Choroid plexus epithelial cell (primary cell): Measurements from ENCODE around the gene APC2.
A peak's percentile ranks its signal among the peaks of the same experiment; 100 is the strongest.
"Not testable (repeated sequence)": the region's sequence is repeated elsewhere in the genome, so short reads cannot be mapped to it uniquely, and the experiment has no call there.

Experiments
- DNase-seq: peaks from one replicate; pipeline ENCODE4 v3.0.0-alpha.2; 2010; ENCODE audit warnings: low read depth
- H3K4me3 ChIP-seq: 2 replicates; pipeline ENCODE4 v1.5.1; 2011; ENCODE audit warnings: low read depth, mild to moderate bottlenecking, control low read depth, low read length, moderate library complexity
- CTCF ChIP-seq: conservative IDR thresholded peaks from 2 replicates; pipeline ENCODE4 v1.5.1; 2011; ENCODE audit warnings: low read depth, mild to moderate bottlenecking, control low read depth, inconsistent platforms, low read length, moderate library complexity

The APC2 gene

GRCh38 chr19:1438035-1438932 is 11.6 kb upstream of the APC2 start, which contains the start of gene RPS15:
RPS15 (plus strand) TSS chr19:1438396; CDS start chr19:1438426, 30 bp downstream.
- H3K4me3 ChIP-seq = peak within 1 kb of the TSS; percentile 94
- peak; percentile 88 for TF ChIP-seq CTCF
- DNase-seq = peak; percentile 97

GRCh38 chr19:1438933-1439354 is 11.0 kb upstream of the APC2 start:
- DNase-seq = no peak
- H3K4me3 ChIP-seq = peak overlapping the region; percentile 94
- no peak for TF ChIP-seq CTCF

GRCh38 chr19:1439525-1440417 is 10.2 kb upstream of the APC2 start:
- not testable (repeated sequence) for DNase-seq
- peak overlapping the region; percentile 94 for H3K4me3 ChIP-seq

- peak overlapping the region; percentile 8 for H3K4me3 ChIP-seq
- no peak for DNase-seq
These were observed 9.5 kb upstream of the APC2 start for GRCh38 chr19:1440418-1440801.

GRCh38 chr19:1441022-1441426 is 8.9 kb upstream of the APC2 start:
- no peak for DNase-seq
- TF ChIP-seq CTCF = no peak
- no peak overlapping the region for H3K4me3 ChIP-seq

More at GRCh38 chr19:1440418-1440801, 9.5 kb upstream of the APC2 start:
- TF ChIP-seq CTCF = no peak

GRCh38 chr19:1441677-1442438 is 8.1 kb upstream of the APC2 start:
- H3K4me3 ChIP-seq = no peak overlapping the region
- no peak for DNase-seq
- TF ChIP-seq CTCF = no peak
